AG04449 (cell line): Measurements from ENCODE around the gene ALG9.

Experiments
- CTCF ChIA-PET: fragments of 350-600 bp; formaldehyde crosslinking; extraction: SDS; loops from one replicate; lab custom pipeline; 2021; ENCODE audit warnings: antibody characterized with exemption; lab: Yijun Ruan, JAX
- POLR2A ChIA-PET: fragments of 400-600, 350-600 bp; formaldehyde crosslinking; extraction: SDS; loops from one replicate; lab custom pipeline; 2020; ENCODE audit warnings: antibody characterized with exemption, inconsistent platforms; lab: Yijun Ruan, JAX
- DNase-seq: peaks from one replicate; pipeline ENCODE4 v3.0.0-alpha.2; 2010; ENCODE audit warnings: low read depth, low spot score
- H3K4me3 ChIP-seq: 2 replicates; pipeline ENCODE4 v1.5.1; 2011; ENCODE audit warnings: low read depth, mild to moderate bottlenecking, control low read depth, low read length
- CTCF ChIP-seq: IDR thresholded peaks from one replicate; pipeline ENCODE4 v1.5.1; 2011; ENCODE audit warnings: mild to moderate bottlenecking, moderate library complexity, low read length, control low read depth, inconsistent platforms; ENCODE audit not compliant: insufficient read depth; ENCODE audit errors: missing control alignments

ALG9 gene

GRCh38 chr11:111871693-111872161, 346 bp upstream of the ALG9 start:
- H3K4me3 ChIP-seq = peak overlapping the region; percentile 90
- CTCF ChIA-PET = interaction anchor here (0.6 to 4.0 kb wide), 17 partner anchors 9 to 268 kb away, joined by 3 to 26 read pairs (median 7); partner anchors contain the start of genes CFAP68 and PIH1D2
- POLR2A ChIA-PET = interaction anchor here (0.6 to 1.0 kb wide), 5 partner anchors 21 to 215 kb away, joined by 3 to 4 read pairs (median 3); partner anchors contain the start of genes SDHD and TIMM8B
- DNase-seq = no peak
- no peak for TF ChIP-seq CTCF

- POLR2A ChIA-PET = interaction anchor here (0.6 to 1.0 kb wide), 3 partner anchors 23 to 56 kb away, joined by 3 to 4 read pairs (median 3); partner anchors contain the start of gene CRYAB
- CTCF ChIA-PET = interaction anchor here (0.8 to 4.0 kb wide), 19 partner anchors 9 to 410 kb away, joined by 3 to 26 read pairs (median 3); partner anchors contain the start of gene CFAP68
- peak overlapping the region; percentile 90 for H3K4me3 ChIP-seq
Observed at GRCh38 chr11:111870522-111870885, 877 bp downstream of the ALG9 start.

GRCh38 chr11:111870113-111870512, 1.3 kb downstream of the ALG9 start:
- CTCF ChIA-PET = interaction anchor here (0.8 to 4.0 kb wide), 17 partner anchors 8 to 410 kb away, joined by 3 to 26 read pairs (median 4); partner anchors contain the start of gene CFAP68
- DNase-seq = no peak
- no peak for TF ChIP-seq CTCF
- H3K4me3 ChIP-seq = peak overlapping the region; percentile 90; the same call in 1 of the 2 replicates
- POLR2A ChIA-PET = interaction anchor here (0.6 to 1.0 kb wide), 3 partner anchors 23 to 57 kb away, joined by 3 to 4 read pairs (median 3); partner anchors contain the start of gene CRYAB

More at GRCh38 chr11:111870522-111870885, 877 bp downstream of the ALG9 start:
- DNase-seq = no peak
- no peak for TF ChIP-seq CTCF

- H3K4me3 ChIP-seq = no peak overlapping the region
- no peak for DNase-seq
- CTCF ChIA-PET = interaction anchor here (1.6 to 7.3 kb wide), 4 partner anchors 7 to 269 kb away, joined by 3 to 39 read pairs (median 15); partner anchors contain the start of gene ALG9
- POLR2A ChIA-PET = no interaction called here
- no peak for TF ChIP-seq CTCF
Observed at GRCh38 chr11:111860257-111860656, 11.1 kb downstream of the ALG9 start.

- CTCF ChIA-PET = interaction anchor here (0.9 to 8.0 kb wide), 5 partner anchors 8 to 19 kb away, joined by 3 to 51 read pairs (median 16); partner anchors contain the start of gene ALG9
- TF ChIP-seq CTCF = no peak
- POLR2A ChIA-PET = no interaction called here
- DNase-seq = no peak
- no peak overlapping the region for H3K4me3 ChIP-seq
Observed at GRCh38 chr11:111855506-111855905, 15.9 kb downstream of the ALG9 start.

- ChIA-PET POLR2A (no interaction called here), CTCF (interaction anchor here (0.6 to 8.0 kb wide), 13 partner anchors 9 to 573 kb away, joined by 3 to 51 read pairs (median 4); no protein-coding TSS in a partner anchor)
- no peak for DNase-seq
- TF ChIP-seq CTCF = no peak
- no peak overlapping the region for H3K4me3 ChIP-seq
Observed at GRCh38 chr11:111852103-111852502, 19.3 kb downstream of the ALG9 start.
